ENCODE results near the gene LMBRD1.
A peak's percentile ranks its signal among the peaks of the same experiment; 100 is the strongest.
"Not testable (repeated sequence)": the region's sequence is repeated elsewhere in the genome, so short reads cannot be mapped to it uniquely, and the experiment has no call there.

Gene LMBRD1

DNA sequence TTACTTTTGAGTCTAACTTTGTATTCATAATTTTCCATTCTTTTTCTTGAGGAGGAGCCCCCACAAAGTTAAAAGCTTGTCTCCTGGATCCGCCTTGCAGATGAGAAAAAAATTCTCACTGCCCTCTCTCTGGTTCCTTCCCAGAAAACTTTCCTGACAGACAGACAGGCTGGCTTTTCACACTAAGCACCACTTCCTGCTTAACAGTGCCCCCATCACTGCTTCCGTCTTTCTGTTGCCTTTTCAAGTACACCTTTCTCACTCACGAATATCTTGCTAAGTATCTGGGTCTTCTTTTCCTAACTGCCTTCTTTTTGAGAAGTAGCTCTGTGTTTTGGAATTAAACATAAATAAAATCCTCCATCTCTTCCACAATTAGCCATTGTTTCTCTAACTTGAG is 19.8 kb upstream of the LMBRD1 start:
- no peak for TF ChIP-seq ZNF274 (IDR thresholded peaks at IDR 0.05; ENCODE audit: low read depth, low read length)
- peak overlapping the region; percentile 53; the same call in 1 of the 2 replicates for H3K4me3 ChIP-seq (ENCODE audit: low read length)

DNA sequence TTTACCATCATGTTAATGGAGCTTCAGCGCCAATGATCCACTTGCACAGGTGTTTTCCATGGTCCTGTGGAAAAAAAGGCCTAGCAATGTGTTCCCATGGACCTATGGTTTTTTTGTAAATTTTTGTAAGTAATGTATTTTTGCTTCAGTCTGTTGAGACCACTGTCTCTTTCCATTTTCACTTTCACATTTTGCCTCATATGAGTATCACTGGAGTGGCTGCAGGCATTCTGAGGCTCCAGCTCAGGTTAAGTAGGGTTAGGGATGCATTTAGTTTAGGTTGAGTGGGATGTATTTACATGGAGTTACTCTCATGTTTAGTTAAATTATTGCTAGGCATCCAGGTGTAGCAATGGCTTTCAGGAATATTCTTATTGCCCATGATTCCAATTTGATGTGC is 19.2 kb upstream of the LMBRD1 start:
- no peak for TF ChIP-seq ZNF274 (IDR thresholded peaks at IDR 0.05; ENCODE audit: low read depth, low read length)
- H3K4me3 ChIP-seq (ENCODE audit: low read length), result peak overlapping the region; percentile 55

DNA sequence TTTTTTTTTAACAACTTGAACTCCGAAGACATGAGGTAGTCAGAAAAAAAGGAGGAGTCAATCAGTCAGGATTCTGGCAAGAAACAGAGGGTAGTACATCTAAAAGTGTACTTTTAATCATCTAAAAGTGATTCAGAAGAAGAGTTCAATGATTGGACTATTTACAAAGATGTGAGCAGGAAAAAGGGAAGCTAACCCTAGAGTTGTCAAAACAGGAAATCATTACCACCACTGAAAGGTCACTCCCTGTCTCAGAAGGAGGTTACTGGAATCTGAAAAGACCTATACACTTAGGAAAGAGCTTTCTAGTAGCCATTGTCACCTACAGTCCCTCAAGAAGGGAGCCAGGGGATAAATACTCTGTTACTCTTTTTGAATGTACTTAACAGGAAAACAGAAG is 16.7 kb upstream of the LMBRD1 start:
- H3K4me3 ChIP-seq (ENCODE audit: low read length), result no peak overlapping the region
- TF ChIP-seq ZNF274 (IDR thresholded peaks at IDR 0.05; ENCODE audit: low read depth, low read length), result no peak

DNA sequence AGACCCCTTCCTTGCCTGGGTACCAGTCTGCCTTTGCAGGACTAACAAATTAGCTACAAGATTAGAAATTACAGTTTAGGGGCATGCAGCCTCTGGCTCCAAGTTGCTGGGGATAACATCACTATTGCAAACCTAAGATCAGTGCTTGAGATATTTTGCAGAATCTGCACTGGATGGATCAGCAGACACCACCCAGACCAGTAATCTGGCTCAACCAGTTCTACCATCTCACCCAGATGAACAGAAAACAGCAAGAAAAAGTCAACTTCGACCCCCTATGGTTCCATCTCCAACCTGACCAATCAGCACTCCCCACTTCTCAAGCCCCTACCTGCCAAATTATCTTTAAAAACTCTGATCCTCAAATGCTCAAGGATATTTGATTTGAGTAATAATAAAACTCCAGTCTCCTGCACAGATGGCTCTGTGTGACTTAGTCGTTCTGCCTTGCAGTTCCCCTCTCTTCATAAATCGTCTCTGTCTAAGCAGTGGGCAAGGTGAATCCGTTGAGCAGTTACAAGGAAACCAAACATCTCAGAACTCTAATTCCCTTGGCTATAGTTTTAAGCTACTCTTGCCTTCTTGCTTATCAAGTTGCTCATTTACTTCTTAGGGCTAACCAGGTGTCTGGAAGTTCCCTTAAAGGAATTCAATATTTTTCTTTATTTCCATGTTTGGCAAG is 16.1 kb upstream of the LMBRD1 start:
- TF ChIP-seq ZNF274 (IDR thresholded peaks at IDR 0.05; ENCODE audit: low read depth, low read length), result no peak
- no peak overlapping the region for H3K4me3 ChIP-seq (ENCODE audit: low read length)

DNA sequence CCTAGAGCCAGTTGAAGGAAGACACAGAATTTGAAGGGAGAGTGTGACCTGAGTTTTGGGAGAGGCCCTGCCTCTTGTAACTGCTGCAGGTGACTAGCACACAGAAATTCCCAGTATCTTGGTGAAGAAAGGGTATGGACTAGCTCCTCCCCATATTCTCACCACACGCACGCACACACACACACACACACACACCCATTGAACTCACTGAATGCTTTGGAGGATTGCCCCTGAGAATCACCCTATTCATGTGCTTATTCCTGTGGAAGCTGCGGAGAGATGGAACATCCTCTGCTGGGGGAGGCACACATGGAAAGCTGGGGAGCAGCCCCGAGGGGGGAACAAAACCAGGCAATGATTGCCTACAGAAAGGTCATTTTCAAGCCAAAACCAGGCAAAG is 6.2 kb upstream of the LMBRD1 start:
- TF ChIP-seq ZNF274 (IDR thresholded peaks at IDR 0.05; ENCODE audit: low read depth, low read length), result no peak
- no peak overlapping the region for H3K4me3 ChIP-seq (ENCODE audit: low read length)

DNA sequence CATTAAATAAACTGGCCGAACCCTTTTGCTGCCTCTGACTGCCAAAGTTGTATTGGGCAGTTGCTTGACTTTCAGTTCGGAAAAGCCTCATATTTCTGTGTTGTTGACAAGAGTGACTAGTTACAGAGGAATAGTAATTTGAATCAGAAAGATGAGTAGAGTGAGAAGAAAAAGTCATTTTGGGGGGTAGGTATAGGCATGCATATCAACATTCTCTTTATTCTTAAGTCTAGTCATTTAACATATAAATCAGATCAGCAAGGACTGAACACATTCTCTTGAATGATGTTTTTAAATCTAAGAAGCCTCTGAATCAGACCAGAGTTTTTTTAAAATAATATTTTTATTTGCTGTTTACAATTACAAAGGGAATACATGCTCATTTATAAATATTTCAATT is 4.9 kb upstream of the LMBRD1 start:
- TF ChIP-seq ZNF274 (IDR thresholded peaks at IDR 0.05; ENCODE audit: low read depth, low read length), result no peak

DNA sequence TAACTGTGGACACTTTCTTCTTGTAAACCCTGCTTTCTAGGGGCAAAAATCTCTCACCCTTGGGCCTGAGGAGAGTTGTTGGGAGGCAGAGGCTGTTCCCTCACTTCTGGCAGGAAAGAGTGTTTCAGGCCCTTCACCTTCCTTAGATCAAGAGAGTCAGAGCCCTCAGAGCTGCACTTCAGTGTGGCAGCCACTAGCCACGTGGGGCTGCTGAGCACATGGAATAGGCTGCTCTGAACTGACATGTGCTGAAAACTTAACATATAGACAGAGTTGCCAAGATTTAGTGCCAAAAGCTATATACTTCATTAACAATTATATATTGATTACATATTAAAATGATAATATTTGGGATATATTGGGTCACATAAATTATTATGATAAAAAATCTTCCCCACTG is 4.4 kb upstream of the LMBRD1 start:
- TF ChIP-seq ZNF274 (IDR thresholded peaks at IDR 0.05; ENCODE audit: low read depth, low read length), result no peak
- no peak overlapping the region for H3K4me3 ChIP-seq (ENCODE audit: low read length)

More for the DNA sequence above, 4.9 kb upstream of the LMBRD1 start:
- no peak overlapping the region for H3K4me3 ChIP-seq (ENCODE audit: low read length)

DNA sequence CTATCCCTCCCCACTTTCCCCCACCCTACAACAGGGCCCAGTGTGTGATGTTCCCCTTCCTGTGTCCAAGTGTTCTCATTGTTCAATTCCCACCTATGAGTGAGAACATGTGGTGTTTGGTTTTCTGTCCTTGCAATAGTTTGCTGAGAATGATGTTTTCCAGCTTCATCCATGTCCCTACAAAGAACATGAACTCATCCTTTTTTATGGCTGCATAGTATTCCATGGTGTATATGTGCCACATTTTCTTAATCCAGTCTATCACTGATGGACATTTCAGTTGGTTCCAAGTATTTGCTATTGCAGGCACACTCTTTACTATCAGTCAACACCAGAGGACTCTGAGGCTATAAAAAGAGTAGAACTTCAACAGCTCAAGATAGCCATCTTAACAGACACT is 2.0 kb upstream of the LMBRD1 start:
- not testable (repeated sequence) for H3K4me3 ChIP-seq (ENCODE audit: low read length)

DNA sequence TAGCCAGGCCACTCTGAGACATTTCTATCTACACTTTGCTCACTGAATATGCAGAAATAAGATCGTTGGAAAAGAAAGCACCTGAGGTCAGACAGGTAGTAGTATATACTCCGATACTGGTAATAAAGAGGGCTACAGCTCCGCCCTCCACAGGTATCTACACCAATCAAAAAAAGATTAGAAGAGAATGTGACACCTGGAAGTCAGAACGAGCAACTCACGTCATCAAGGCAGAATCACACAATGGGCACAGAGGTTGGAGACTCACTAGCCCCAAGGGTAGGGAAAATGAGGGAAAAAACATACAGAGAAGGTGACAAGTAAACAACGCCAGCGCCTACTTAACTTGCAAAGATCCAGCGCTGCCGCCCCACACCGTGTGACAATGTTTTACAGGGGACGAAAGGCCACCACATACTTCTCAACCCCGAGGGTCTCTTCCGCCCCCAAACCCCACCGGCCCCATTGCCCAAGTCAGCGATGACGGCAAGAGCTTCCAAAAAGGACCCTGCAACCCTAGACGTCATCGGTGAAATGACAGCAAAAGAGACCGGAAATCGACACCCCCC is 653 bp downstream of the LMBRD1 start:
- peak overlapping the region; percentile 98 for H3K4me3 ChIP-seq (ENCODE audit: low read length)
- no peak for TF ChIP-seq ZNF274 (IDR thresholded peaks at IDR 0.05; ENCODE audit: low read depth, low read length)

DNA sequence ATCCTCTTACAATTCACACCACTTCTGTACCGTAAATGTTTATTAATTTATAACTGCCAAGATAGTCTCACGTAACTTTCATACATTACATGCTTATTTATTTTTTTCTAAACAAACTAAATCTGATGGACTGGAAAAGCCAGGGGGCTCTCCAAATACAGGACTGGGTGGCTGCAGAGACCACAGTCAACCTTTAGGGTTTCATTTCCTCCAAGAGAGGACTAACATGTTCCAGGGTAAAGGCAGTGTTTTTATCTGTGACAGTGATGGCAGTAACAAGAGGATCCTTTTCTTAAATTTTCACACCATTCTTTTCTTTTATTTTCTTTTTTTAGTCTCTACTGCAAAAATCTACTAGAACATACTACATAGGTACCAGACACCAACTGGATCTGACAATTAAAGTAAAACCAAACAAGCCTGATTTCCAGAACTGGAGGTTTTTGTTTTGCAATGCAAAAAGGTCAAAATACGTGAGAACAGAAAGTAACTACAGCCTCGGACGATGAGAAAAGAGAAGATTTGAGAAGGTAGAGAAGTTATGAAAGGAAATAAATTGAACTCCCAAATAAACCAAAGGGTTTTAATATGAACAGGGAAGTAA is 1.2 kb downstream of the LMBRD1 start:
- no peak for TF ChIP-seq ZNF274 (IDR thresholded peaks at IDR 0.05; ENCODE audit: low read depth, low read length)
- peak overlapping the region; percentile 98 for H3K4me3 ChIP-seq (ENCODE audit: low read length)

DNA sequence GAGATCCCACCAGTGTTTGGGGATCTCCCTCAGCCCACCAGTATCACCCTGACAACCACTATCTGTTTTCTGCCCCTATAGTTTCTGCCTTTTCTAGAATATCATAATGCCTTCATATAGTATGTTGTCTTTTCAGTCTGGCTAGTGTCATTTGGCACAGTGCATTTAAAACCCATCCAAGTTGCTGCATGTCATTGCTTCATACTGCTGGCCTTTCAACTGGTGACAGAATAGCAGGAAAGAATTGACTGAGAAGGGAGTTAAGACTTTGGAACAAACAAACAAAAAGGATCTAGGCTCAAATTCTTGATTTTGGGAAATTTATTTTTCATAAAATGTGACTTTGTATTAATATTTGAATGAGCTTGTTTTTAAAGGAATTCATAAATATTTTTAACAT is 4.5 kb downstream of the LMBRD1 start:
- H3K4me3 ChIP-seq (ENCODE audit: low read length), result no peak overlapping the region; the same call in 1 of the 2 replicates
- no peak for TF ChIP-seq ZNF274 (IDR thresholded peaks at IDR 0.05; ENCODE audit: low read depth, low read length)

DNA sequence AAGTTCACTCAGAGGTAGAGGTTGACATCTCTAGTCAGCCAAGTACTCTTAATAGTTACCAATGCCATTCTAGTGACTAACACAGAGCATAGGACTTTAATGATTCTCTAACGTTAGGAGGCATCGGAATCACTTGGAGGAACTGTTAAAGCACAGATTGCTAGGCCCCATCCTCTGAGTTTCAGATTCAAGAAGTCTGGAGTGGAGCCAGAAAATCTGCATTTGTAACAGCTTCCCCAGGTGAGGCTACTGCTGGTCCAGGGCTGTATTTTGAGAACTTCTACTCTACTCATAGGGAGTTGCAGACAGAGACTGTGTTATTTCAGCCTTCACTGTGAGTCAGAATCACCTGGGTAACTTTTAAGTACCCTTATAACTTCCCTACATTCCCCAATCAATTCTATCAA is 5.7 kb downstream of the LMBRD1 start:
- peak overlapping the region; percentile 35; the same call in 1 of the 2 replicates for H3K4me3 ChIP-seq (ENCODE audit: low read length)
- TF ChIP-seq ZNF274 (IDR thresholded peaks at IDR 0.05; ENCODE audit: low read depth, low read length), result no peak

DNA sequence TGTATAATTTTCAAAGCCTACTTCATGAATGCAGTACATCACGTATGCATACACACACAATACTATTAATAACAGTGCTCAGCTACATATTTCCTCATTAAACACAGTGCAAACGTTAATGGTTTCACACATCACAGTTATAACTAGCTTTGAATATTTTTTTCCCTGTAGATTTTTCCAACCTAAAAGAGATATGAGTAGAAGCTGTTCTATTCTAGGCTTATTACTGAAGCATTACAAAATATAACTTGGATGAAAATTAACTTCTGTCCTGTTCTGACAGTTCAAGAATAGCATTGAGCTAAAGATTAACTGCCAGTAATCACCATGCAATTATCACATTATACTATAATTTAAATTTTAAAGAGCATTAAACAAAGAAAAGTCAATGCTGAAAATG is 6.2 kb downstream of the LMBRD1 start:
- no peak overlapping the region; the same call in 1 of the 2 replicates for H3K4me3 ChIP-seq (ENCODE audit: low read length)
- TF ChIP-seq ZNF274 (IDR thresholded peaks at IDR 0.05; ENCODE audit: low read depth, low read length), result no peak

DNA sequence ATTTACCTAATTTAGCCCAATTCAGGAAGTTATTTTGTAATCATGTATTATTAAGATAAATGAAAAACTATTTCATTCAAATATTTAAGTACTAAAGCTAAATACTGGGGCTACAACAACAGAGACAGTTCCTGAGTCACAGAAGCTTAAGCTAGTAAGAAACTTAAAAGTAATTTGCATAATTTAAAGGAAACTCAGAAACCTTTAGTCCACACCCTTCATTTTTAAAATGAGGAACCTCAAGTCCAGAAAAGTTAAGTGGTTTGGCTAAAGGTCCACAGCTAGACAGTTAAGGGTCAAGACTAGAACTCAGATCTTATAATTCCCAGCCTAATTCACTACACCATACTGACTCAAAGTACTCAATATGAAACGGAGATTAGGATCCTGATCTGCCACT is 7.2 kb downstream of the LMBRD1 start:
- TF ChIP-seq ZNF274 (IDR thresholded peaks at IDR 0.05; ENCODE audit: low read depth, low read length), result no peak

DNA sequence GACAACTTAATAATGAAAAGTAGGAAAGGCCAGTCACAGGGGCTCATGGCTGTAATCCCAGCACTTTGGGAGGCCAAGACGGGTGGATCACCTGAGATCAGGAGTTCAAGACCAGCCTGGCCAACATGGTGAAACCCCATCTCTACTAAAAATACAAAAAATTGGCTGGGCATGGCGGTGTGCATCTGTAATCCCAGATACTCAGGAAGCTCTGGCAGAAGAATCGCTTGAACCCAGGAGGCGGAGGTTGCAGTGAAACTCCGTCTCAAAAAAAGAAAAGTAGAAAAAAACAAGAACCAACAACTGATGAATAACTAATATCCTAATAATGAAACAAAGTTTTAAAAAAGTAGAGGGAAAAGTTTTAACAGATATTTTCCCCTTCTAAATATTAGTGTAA is 9.4 kb downstream of the LMBRD1 start:
- not testable (repeated sequence) for H3K4me3 ChIP-seq (ENCODE audit: low read length)

More for the DNA sequence above, 7.2 kb downstream of the LMBRD1 start:
- no peak overlapping the region for H3K4me3 ChIP-seq (ENCODE audit: low read length)
